ENCODE data around the gene LDLRAD1.

- TF ChIP-seq, protein P1, sequence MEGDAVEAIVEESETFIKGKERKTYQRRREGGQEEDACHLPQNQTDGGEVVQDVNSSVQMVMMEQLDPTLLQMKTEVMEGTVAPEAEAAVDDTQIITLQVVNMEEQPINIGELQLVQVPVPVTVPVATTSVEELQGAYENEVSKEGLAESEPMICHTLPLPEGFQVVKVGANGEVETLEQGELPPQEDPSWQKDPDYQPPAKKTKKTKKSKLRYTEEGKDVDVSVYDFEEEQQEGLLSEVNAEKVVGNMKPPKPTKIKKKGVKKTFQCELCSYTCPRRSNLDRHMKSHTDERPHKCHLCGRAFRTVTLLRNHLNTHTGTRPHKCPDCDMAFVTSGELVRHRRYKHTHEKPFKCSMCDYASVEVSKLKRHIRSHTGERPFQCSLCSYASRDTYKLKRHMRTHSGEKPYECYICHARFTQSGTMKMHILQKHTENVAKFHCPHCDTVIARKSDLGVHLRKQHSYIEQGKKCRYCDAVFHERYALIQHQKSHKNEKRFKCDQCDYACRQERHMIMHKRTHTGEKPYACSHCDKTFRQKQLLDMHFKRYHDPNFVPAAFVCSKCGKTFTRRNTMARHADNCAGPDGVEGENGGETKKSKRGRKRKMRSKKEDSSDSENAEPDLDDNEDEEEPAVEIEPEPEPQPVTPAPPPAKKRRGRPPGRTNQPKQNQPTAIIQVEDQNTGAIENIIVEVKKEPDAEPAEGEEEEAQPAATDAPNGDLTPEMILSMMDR (IDR thresholded peaks at IDR 0.05) = no peak
- TF ChIP-seq POLR2A (IDR thresholded peaks at IDR 0.05) = no peak
- TF ChIP-seq POLR2AphosphoS5 (IDR thresholded peaks at IDR 0.05) = no peak
- no peak for TF ChIP-seq EP300 (IDR thresholded peaks at IDR 0.05)
Observed at GRCh38 chr1:54006508-54006907, 11.5 kb downstream of the LDLRAD1 start.
